HG03558 (cell line): ENCODE measurements around the gene TMEM141.
"Not testable (repeated sequence)": the region's sequence is repeated elsewhere in the genome, so short reads cannot be mapped to it uniquely, and the experiment has no call there.

ENCODE experiments used
- ATAC-seq: cut with Tn5 transposase; IDR thresholded peaks from one replicate; pipeline ENCODE4 v1.9.1; 2021; ENCODE audit warnings: moderate number of reproducible peaks; ENCODE audit not compliant: unreplicated experiment; ENCODE audit errors: extremely low read depth

The TMEM141 gene

DNA sequence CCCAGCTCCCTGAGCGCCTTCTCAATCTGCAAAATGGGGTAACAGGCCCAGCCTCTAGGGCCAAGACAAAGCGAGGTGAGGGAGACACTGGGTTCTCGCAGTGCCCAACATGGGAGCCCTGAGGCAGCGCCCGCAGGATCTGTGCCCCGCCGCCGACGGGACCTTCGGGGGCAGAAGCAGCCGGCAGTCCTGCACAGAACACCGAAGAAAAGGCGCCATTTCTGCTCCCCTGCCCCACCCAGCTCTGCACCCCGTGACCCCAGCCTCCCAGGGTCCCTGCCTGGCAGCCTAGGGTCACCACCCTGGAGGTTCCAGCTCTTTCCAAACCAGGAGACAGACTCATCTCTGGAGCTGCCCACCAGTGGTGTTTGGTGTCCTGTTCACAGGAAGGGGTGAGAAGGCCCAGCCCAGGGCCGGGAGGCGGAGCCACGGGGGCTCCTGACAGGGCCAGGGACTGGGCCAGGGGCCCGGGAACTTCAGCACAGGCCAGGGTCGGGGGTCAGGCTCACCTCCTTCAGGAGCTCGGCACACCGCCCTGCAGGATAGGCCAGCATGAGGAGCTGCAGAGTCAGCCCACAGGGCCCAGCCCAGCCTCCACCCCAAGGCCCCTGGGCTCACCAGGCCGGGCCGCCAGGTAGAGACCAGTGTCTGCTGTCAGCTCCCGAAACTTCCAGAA lies 36.4 kb upstream of the TMEM141 start:
- no peak for ATAC-seq

DNA sequence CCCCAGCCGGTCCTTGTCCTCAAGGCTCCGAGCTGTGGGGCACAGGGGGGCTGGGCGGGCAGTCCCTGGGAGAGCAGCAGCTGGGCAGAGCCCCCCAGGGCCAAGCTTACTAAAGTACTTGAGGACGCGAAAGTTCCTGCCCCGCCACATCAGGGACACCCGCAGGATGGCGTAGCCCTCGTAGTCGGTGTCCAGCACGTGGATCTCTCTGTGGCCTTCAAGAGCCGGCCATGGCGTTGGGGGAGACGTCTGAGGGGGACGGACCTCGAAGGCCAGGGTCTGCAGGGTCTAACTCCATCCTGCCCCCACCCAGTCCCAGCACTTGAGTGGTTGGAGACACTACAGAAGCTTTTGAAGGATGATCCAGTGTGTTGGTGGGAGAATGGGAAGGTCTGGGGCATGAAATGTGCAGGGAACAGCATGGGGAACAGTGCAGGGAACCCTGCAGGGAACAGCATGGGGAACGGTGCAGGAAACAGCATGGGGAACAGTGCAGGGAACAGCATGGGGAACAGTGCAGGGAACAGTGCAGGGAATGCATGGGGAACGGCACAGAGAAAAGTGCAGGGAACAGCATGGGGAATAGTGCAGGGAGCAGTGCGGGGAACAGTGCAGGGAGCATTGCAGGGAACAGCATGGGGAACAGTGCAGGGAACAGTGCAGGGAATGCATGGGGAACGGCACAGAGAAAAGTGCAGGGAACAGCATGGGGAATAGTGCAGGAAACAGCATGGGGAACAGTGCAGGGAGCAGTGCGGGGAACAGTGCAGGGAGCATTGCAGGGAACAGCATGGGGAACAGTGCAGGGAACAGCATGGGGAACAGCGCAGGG lies 35.6 kb upstream of the TMEM141 start:
- ATAC-seq: not testable (repeated sequence)

DNA sequence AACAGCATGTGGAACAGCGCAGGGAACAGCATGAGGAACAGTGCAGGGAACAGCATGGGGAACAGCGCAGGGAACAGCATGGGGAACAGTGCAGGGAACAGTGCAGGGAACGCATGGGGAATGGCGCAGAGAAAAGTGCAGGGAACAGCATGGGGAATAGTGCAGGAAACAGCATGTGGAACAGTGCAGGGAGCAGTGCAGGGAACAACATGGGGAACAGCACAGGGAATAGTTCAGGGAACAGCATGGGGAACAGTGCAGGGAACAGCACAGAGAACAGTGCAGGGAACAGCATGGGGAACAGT lies 35.1 kb upstream of the TMEM141 start:
- no peak for ATAC-seq

- ATAC-seq: no peak
Observed at GRCh38 chr9:136756836-136757235, 34.3 kb upstream of the TMEM141 start.

- no peak for ATAC-seq
Observed at GRCh38 chr9:136757328-136757727, 33.8 kb upstream of the TMEM141 start.

DNA sequence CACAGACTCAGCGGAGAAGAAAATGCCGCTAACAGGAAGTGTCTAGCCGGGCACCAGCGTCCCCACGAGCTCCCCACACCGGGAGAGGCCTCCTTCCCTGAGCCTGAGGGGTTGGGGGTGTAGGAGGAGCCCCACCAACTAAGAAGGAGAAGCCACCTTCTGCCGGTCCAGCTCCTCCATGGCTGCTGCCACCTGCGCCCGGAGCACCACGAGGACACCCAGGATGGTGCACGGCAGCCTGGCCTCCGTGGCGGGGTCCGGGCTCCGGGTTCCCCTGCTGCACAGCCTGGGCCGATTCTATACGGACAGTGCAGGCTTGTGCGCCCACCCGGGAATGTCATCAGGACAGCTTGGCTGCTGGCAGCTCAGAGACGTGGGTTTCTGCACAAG lies 33.4 kb upstream of the TMEM141 start:
- ATAC-seq: no peak

DNA sequence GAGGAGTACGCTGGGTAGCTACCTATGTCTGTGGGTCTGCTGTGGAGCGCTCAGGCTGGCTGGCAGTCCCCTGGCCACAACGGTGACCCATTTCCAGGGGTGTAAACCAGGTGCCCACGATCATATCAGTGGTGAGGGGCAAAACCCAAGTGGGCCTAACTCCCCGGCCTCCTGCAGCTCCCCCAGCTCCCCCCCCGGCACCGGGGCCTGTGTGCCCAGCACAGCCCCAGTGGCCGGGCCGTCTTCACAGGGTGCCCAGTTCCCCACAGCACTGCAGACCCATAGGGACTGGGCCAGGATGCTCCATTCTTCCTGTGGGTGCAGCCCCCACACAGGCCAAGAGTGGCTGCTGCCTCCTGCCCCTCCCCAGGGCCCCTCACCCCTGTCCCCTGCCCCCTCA lies 32.1 kb upstream of the TMEM141 start:
- no peak for ATAC-seq

DNA sequence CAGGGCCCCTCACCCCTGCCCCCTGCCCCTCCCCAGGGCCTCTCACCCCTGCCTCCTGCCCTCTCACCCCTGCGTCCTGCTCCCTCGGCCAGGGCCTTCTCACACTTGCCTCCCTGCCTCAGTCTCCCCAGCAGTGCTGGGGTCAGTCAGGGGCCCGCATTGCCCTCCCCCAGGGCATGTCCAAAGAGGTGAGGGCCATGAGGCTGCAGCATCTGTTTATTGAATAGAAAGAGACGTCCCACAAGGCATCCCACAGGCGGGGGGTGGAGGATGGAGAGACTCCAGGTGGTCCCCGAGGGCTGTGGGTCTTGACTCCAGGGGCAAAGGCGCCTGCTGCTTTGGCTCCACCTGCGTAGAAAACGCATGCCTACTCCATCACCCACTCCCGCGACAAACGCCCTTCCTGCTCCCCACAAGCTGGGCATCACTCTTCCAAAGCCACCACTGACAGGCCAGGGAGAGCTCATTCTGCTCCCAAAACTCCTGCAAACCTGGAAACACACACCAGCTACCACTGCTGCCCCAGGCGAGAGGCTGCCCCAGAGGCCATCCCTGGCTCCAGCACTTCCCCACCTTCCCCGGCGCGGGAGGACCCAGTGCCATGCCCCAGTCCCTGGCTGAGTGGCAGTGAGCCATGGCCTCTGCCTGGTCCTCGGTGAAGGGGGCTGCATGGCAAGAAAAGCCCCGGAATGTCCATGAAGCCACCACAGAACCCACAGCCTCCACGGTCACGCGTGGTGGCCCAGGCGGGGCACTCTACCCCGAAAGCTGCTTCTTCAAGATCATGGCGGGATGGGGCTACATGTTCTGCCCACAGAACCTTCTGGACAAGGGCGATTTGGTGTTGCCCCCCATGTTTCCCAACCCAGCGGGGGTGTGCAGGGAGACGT lies 31.5 kb upstream of the TMEM141 start:
- no peak for ATAC-seq

GRCh38 chr9:136760424-136760823 lies 30.7 kb upstream of the TMEM141 start:
- ATAC-seq: no peak

DNA sequence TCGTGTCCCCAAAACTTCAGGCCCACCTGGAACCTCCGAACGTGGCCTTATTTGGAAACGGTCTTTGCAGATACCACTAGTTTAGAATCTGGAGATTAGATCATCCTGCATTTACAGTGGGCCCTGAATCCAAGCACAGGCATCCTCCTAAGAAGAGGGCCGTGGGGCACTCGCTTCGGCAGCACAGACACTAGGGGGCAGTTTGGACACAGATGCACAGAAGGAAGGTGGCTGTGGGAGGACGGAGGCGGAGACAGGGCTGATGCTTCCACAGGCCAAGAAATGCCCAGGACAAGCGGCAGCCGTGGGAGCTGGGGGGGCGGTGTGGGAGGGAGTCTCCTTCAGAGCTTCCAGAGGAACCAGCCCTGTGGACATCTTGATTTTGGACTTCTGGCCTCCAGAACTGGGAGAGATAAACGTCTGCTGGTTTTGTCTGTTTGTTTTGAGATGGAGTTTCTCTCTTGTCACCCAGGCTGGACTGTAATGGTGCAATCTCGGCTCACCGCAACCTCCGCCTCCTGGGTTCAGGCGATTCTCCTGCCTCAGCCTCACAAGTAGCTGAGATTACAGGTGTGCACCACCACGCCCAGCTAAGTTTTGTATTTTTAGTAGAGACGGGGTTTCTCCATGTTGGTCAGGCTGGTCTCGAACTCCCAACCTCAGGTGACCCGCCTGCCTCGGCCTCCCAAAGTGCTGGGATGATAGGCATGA lies 30.2 kb upstream of the TMEM141 start:
- ATAC-seq: not testable (repeated sequence)

DNA sequence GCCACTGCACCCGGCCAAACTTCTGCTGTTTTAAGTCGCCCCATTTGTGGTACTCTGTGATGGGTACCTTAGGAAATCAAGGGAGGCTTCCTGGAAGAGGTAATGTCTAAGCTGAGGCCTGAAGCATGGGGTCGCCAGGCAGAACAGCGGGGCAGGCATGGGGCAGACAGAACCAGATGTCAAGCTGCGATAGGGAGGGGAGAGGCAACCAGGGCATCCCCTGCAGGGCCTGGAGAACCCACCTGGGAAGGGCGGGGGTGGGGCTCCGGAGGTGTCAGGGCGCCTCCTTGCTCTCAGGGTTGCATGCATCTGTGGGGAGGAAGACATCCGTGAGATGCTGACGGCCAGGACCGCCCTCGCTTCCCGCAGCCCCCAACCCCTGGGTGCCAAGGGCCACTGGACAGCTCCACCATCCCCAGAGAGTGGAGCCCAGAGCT lies 29.6 kb upstream of the TMEM141 start:
- ATAC-seq: no peak

GRCh38 chr9:136762221-136762691 lies 28.9 kb upstream of the TMEM141 start:
- no peak for ATAC-seq

DNA sequence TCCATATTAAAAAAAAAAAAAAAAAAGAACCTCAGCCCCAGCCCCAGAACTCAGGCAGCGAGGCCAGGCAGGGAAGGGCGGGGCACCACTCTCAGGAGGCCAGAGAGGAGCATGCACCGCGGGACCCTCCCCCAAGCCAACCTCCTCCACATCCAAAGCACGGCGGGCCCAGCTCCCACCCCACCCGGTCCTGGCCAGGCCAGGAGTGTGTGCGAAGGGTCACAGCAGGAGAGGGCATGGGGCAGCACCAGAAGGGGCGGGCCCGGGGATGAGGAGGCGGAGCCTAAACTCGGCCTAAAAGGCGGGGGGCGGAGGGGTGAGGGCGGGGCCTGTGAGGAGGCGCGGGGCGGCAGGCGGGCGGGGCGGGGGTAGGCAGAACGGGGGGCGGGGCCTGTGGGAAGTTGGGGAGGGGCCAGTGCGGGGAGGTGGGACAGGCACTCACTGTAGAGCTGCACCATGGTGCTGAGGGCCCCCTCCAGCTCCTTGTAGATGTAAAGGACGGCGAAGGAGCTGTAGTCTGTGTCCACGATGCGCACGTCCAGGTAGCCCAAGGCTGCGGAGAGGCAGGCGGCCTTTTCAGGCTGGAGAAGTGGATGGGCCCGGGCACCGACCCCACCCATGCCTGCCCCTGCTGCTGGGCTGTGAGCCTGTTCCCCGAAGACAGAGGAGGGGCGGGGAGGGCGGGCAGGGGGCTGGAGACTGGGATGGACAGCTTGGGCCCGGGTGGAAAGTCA lies 28.1 kb upstream of the TMEM141 start:
- no peak for ATAC-seq

DNA sequence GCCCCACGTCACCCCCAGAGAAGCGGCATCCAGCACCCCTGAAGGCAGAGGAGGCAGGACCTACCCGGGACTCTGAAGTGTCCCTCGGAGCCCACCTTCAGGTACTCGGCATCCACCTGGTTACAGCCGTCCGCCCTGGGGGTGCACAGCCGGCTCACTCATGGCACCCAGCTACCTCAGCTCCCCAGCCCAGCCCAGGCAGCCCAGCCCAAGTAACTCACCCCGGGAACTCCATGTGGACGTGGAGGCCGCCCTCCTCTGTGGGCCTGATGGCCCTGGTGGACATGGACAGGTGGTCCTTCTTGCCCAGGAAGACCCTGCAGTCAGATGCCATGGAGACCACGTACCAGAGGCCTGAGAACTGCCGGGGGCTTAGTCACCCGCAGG lies 27.5 kb upstream of the TMEM141 start:
- ATAC-seq: no peak

- no peak for ATAC-seq
Observed at GRCh38 chr9:136764301-136764891, 26.7 kb upstream of the TMEM141 start, which contains the start of gene LCN15. TSS of gene LCN15 (minus strand) at chr9:136764518. CDS start at chr9:136764488, 30 bp downstream.

DNA sequence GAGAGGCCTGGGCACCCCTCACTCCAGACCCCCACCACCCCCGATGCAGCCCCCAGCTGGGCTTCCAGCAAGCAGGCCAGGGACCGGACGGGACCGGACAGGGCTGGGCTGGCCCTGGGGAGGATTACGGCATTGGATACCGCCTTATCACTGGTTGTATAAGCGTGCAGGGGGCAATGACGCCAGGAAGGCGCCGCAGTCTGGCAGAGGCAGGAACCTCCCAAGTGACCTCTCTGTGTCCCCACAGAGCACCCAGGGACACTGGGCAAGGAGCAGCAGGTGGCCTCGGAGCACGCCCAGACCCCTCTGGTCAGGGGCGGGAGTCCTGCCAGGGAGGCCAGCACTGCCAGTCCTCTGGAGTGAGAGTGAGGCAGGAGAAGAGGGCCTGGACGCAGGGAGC lies 26.1 kb upstream of the TMEM141 start:
- ATAC-seq: no peak

DNA sequence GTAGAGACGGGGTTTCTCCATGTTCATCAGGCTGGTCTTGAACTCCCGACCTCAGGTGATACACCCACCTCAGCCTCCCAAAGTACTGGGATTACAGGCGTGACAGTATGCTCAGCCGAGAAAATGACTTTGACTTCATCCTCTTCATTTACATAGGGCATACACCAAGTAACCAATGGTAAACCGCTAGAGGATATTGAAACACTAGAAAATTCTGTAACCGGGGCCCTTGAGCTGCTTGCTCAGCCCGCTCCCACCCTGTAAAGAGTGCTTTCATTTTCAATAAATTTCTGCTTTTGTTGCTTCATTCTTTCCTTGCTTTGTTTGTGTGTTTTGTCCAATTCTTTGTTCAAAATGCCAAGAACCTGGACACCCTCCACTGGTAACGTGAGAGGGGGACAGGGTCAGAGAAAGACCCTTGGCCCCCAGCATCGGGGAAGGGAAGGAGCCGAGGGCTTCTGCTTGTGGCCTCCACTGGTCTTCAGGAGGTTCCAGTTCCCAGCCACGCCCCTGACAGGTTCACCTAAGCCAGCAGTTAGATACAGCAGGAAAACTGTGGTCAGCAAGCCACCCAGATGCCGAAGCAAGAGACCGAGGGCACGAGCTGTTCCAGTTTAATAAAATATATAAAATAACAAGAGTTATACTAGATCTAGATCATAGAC lies 25.3 kb upstream of the TMEM141 start:
- ATAC-seq: peak; percentile 44

- ATAC-seq: not testable (repeated sequence)
Observed at GRCh38 chr9:136766410-136767120, 24.6 kb upstream of the TMEM141 start.
